LNCAP (cell line): ENCODE measurements around the gene CCL15.

Experiments
- TF ChIP-seq, protein P1 (sequence below): fragments of 450-650 bp; IDR thresholded peaks from 2 replicates; pipeline ENCODE4 v1.5.1; 2017; ENCODE audit warnings: mild to moderate bottlenecking

The CCL15 gene

DNA sequence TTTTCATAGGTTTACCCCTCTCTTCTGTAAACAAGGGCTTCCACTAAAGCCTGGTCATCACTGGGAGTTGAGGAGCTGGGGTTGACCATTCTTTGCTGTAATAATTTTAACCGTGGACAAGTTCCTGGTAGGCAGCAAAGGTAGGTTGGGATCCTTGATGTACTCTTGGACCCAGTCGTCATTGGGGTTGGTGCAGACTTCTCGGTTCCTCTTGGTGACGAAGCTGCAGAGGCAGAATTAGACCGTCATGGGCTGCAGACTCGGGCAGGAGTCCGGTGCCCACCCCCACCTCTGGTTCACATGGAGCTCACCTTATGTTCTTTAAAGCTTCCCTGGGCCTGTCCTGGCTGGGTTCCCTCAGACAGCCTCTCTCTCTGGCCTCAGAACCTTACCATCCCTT, 23.8 kb downstream of the CCL15 start:
- TF ChIP-seq, protein P1, sequence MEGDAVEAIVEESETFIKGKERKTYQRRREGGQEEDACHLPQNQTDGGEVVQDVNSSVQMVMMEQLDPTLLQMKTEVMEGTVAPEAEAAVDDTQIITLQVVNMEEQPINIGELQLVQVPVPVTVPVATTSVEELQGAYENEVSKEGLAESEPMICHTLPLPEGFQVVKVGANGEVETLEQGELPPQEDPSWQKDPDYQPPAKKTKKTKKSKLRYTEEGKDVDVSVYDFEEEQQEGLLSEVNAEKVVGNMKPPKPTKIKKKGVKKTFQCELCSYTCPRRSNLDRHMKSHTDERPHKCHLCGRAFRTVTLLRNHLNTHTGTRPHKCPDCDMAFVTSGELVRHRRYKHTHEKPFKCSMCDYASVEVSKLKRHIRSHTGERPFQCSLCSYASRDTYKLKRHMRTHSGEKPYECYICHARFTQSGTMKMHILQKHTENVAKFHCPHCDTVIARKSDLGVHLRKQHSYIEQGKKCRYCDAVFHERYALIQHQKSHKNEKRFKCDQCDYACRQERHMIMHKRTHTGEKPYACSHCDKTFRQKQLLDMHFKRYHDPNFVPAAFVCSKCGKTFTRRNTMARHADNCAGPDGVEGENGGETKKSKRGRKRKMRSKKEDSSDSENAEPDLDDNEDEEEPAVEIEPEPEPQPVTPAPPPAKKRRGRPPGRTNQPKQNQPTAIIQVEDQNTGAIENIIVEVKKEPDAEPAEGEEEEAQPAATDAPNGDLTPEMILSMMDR = no peak

DNA sequence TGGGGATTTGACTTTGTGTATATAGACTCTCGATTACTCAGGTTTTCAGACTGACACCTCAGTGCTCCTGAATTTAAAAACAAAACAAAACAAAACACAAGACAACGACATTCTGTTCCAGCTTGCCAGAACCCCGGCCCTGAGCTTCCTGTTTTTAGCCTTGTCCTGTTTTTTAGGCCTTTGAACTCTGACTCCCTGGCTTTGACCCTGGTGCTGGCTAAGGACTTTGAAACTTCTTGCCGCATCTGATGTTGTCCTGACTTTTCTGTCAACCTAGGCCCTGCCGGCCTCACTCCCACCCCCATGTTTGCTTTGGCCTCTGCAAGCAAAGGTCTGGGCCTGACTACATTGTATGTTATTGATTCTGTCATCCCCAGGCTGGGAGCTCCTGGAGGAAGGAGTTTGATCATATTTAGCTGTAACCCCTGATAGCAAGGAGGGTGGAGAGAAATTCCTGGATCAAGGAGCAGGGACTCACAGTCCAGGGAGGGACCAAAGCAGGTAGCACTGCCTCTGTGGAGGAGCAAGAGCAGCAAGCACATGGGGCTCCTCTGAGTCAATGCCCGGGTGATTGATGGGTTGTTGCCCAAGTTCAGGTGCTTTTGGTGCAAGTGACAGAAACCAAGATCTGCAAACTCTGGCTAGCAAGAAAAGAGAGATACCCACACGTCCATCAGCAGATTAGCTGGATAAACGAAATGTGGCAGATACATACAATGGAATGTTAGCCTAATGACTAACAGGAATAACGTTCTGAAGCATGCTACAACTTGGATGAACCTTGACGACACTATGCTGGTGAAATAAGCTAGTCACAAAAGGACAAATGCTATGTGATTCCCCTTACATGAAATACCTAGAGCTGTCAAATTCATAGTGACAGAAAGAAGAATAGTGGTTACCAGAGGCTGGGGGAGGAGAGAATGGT, 27.8 kb downstream of the CCL15 start:
- TF ChIP-seq, protein P1 = no peak

DNA sequence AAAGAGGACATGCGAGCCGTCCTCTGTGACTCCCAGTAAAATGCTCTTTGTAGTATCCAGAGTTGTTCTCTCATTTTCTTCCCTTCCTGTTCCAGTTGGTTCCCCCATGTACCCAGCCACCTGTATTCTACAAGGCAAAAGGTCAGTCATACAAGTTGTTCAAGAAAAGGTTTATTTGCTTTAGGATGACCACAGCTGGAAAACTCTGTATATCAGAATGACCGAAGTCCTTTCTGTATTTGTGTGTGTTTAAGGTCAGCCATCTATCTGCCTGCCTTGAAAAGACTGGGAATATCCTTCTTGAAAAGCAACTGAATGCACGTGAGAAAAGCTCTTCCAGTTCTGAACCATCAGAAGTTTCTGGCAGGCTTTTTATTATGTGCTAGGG, 28.4 kb downstream of the CCL15 start:
- TF ChIP-seq, protein P1 = no peak

DNA sequence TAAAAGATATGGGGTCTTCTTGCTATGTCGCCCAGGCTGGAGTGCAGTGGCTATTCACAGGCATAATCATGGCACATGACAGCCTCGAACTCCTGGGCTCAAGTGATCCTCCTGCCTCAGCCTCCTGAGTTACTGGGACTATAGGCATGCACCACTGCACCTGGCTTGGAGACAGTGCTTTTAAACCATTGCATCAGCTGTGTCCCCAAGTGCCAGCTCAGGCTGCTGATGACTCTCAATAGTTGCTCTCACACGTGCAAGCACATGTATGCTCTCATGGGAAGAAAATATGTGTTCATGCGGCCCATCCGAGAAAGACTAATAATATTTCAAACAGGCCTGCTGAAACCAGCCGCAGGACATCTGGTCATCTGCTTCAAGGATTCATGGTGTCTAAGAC, 28.8 kb downstream of the CCL15 start:
- TF ChIP-seq, protein P1 = no peak

DNA sequence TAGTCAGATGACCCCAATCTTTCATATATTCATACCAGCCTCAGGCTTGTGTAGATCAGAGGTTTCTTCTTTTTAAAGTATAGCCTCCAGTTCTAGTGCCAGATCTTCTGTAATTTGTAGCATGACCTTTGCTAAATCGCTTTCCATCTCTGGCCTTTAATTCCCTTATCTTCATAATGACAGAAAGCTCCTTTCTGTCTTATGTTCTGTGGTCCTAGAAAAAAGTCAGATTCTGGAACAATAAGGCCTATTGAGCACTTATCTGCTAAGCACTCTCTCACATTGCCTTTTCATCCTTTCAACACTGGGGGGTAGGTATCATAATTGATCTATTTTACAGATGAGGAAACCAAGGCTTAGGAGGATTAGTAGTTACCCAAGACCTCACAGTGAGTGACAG, 29.3 kb downstream of the CCL15 start:
- TF ChIP-seq, protein P1 = no peak

DNA sequence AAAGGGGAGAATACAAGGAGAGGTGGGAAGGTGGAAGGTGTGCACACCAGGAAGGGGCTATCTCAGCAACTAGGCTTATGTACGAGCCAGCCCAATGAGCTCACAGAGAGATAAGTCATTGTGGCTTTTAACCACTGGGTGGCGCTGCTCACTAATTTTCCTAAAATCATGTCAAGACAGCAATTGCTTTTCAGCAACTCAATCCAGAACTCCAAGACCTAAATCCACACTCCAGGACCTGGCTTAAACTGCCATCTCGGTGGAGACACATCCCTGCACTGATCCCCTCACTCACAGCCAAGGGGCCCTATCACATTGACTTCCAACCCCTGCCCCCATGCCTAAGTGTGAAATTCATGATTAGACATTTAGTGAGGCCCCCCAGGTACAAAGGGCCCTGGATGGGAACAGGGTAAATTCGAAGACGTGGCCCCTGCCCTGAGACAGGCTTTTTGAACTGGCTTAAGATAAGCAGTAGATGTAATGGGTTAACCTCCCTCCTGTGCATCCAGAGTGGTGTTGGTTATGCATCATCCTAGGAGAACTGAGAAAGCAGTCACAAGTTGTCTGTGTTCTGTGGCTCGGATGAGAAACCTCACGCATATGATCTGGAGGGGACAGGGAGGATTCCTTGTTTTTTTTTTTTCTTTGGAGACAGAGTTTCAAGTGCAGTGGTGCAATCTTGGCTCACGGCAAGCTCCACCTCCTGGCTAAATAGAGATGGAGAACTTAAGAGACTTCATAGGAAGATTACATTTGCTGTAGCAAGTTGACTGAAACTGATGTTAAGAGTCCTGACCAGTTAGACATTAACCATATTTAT, 31.6 kb downstream of the CCL15 start:
- TF ChIP-seq, protein P1 = peak; percentile 76

DNA sequence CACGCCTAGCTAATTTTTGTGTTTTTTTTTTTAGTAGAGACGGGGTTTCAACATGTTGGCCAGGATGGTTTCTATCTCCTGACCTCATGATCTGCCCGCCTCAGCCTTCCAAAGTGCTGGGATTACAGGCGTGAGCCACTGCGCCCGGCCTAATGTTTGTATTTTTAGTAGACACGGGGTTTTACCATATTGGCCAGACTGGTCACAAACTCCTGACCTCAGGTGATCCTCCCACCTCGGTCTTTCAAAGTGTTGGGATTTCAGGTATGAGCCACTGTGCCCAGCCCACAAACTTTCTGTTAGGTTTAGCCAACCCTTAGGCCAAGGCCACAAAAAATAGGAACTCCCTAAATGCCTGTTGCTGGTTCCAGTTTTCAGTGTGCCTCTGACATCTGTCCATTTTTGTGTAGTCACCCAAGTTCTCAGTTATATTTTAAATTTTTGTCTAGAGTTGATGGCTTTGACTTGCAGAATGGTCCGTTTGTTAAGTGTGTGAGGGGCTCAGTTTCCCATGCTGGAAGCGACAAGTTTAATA, 32.8 kb downstream of the CCL15 start:
- TF ChIP-seq, protein P1 = no peak
